ENCODE results near the gene CYRIA.

Gene CYRIA

DNA sequence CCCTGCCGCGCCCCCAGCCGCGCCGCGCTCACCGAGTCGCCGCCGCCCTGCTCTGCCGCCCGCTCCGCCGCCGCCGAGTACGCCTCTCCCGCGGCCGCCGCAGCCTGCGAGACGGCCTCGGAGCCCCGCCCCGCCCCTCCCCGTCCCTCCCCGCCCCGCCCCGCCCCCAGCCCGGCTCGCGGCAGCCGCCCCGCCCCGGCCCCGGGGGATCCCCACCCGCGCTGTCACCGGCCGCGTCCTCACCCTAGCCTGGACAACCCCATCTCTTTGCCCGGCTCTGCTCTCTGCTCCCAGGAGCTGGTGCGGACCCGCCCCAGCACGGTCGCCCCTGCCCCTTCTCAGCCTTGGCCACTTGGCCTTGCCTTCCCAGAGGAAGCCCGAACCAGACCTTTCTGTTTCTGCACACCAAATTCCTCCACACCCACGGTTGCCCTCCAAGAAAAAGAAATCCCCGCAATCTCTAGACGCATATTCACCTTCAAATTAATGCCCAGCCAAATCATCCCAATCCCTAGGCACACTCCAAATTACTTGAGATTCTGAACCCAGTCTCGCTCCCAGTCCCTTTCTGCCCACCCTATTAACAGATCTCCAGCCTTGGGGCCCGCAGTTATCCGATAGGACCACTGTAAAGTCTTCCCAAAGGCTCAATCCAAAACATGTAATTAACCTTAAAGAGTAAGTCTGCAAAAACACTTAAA lies at the start of gene CYRIA:
Gene CYRIA (minus strand): TSS at position 87 of the 701 bp plus-strand sequence. CDS start 77,715 bp downstream, outside the sequence.
- DNase-seq: no peak

DNA sequence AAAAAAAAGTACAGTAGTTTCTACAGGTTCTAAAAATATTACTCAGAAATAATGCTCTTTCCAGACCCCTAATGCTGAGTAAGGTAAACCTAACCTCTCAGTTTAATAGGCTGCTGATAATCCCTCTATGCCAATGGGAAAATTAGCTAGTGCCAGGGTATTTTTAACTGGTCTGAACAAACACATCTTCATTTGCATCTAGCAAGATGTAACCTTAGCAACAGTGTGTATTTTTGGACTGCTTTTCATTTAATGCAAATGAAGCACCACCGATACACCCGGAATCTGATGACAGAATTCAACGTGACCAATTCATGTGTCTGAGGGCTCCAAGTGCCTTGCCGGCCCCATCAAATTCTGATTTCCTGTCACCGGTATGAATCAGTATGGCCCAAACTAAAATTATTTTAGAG lies 47.4 kb upstream of the CYRIA start:
- DNase-seq: no peak

DNA sequence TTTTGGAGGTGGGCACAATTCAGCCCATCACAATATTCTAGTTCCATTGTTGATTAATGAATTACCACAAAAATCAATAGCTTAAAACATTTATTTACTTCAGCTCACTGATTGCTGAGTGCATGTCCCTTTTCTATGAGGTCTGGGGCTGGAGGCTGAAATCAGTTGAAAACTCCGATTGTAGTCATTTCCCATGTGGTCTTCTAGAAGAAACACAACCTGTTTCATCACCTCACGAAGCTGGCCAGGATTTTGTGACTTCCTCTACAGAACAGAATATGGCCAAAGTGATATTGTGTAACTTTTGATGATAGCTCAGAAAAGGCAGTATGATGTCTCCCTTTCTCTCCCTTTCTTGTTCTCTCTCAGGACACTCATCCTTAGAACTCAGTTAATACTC lies 44.1 kb upstream of the CYRIA start:
- no peak for DNase-seq

DNA sequence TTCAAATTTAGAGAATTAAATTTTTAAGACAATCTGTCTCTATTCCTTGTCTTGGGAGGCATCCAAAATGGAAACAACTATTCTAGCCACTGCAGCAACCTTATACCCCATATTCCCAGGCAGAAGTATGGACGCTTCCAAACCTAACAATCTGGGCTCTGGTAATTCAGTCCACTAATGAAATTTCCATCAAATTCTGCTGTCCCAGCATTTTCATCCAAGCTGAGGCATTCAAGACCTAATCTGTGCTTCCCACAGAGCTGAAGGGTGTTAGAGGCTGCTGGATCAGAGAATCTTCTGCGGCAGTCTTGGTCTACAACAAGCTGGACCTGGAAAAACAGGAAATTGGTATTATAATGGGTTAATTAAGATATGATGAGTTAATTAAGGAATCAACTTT lies 42.5 kb upstream of the CYRIA start:
- no peak for DNase-seq

DNA sequence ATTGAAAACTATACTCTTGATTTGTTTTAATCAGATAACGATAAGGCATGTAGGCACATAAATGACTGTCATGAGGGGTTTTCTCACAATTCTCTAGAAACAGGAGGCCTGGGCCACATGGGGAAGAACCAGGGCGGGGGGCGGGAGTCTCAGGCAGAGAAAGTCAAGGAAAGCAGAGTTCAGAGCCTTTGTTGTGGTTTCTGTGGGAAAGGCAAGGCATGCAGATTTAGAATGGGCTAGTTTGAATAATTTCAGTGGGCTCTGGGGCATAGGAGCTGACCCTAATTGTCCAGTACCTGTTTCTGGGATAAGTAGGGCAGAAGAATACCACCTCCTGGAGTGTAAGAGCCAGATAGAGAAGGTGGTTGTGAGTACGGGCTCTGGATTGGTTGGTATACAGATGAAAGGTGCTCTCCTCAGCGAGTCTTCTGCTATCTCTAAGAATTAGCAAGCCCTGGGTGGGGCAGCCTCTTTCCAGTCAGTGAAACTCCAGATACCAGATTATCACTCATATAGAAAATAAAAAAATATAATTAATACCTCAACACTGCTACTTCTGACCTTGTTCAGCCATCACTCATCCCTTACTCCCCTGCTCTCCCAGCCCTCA lies 41.5 kb upstream of the CYRIA start:
- DNase-seq: no peak

DNA sequence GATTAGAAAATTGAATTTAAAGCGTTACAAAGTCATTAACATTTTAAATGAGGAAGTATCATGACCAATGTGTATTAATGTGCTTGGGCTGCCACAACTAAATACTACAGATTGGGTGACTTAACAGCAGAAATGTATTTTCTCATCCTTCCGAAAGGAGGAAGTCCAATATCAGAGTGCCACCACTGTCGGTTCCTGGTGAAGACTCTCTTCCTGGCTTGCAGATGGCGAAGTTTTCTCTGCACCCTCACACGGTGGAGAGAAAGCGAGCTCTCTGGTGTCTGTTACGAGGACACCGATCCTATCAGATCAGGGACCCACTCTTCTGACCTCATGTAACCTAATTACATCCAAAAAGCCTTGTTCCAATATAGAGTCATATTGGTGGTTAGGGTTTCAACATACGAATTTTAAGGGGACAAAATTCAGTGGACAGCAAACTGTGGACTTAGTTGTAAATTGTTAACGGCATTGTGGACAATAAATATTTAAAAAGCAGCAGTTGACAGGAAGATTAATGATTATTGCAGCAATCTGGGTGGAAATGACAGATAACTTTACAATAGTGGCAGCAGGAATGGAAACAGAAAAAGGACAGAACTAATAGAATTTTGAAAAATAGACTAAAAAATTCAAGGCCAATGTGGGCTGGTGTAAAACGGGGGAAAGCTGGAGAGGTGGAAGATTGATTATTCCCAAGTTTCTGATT lies 35.1 kb upstream of the CYRIA start:
- no peak for DNase-seq

DNA sequence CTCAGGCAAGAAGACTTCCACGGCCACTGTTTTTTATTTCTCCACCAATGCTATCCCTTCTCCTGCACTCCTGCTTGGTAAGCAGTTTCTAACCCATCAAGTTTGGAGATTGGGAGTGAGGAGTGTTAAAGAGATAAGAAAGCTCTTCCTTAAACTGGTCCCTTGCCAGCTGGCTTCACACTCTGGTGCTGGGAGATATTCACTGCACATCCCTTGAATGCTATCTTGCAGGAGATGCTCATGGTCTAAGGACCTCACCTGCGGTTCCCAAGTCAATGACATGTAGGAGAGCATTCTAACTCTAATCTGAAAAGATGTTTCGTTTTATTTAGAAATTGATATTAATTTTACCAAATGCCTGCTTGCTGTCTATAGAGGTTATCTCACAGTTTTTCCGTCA lies 28.2 kb upstream of the CYRIA start:
- no peak for DNase-seq

DNA sequence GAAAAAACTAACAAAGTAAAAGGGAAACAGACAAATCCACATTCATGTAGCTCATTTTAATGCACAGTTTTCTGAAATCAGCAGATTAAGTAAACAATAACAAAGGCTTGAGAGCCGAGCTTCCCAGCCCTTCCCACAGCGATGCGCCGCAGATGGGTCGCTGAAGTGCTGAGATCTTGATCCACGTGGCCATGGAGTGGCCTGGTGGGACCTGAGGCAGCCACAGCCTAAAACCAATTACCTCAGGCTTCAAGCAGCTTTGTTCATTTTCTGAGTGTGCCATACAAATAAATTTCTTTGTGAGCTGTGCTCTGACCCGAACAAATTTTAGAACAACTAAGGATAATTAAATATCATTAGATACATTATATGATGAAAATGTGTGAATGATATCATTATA lies 25.6 kb upstream of the CYRIA start:
- DNase-seq: no peak

DNA sequence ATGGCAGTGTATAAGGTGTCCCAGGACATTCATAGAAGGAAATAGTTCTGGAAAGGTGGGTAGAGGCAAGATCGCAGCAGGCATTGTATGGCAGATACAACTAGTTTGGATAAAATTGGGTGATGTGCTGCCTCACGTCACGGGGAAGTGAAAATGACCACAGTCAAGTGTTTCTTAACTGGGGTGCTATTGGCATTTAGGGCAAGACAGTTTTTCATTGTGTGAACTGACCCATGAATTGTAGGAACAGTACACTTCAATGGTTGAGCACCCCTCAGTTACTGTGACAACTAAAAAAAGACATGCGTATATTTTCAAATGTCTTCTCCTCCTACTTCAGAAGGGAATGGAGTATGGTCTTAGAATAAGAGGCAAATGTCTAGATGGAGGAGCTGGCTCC lies 22.3 kb upstream of the CYRIA start:
- no peak for DNase-seq

DNA sequence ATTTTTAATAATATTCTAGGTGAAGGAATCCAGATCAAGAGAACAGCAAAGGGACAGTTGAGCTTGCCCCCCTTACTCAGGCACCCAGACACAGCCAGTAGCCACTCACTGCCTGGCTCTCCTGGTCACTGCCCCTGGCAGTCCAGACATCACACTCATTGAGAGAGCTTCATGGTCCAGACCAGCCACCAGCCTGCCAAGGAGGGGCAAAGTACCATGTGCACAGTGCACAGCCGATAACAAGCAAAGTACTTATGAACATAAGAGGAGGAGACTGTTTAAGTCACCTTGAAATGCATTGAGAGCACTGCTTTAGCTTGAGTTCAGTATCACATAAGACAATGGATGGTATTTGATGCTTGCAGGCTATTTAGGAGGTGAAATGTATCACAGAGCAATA lies 21.6 kb upstream of the CYRIA start:
- no peak for DNase-seq

DNA sequence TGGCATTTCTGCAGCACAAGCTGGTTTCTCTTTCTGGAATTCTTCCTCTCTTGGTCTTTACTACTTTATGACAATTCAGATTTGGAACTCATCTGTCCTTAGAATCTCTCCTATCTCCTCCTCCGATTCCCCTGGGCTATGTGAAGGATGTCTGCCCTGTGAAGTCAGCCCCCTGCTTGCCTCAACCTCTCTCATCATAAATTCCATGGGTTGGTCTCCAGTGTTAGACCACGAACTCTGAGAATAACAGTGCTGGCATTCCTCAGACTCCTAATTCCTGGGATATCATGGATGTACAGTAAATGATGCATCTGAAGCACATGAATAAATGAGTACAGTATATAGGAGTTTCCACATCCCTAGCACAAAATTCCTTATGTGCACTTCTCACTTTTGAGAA lies 21.0 kb upstream of the CYRIA start:
- DNase-seq: no peak

DNA sequence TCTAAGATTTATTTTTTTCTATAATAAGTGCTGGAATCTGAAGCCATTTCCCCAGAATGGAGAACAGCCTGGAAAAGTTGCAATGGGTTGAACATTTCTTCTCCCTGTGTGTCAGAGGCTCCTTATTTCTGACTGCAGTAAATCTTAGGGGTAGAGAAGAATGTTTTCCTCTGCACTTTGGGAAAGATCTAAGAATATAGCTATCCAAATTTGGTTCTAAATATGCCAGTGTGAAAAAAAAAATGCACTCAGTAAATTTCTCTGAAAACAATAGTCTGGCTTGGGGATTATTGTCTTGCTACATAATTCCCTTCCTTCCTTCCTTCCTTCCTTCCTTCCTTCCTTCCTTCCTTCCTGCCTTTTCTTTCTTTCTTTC lies 19.7 kb upstream of the CYRIA start:
- DNase-seq: no peak

DNA sequence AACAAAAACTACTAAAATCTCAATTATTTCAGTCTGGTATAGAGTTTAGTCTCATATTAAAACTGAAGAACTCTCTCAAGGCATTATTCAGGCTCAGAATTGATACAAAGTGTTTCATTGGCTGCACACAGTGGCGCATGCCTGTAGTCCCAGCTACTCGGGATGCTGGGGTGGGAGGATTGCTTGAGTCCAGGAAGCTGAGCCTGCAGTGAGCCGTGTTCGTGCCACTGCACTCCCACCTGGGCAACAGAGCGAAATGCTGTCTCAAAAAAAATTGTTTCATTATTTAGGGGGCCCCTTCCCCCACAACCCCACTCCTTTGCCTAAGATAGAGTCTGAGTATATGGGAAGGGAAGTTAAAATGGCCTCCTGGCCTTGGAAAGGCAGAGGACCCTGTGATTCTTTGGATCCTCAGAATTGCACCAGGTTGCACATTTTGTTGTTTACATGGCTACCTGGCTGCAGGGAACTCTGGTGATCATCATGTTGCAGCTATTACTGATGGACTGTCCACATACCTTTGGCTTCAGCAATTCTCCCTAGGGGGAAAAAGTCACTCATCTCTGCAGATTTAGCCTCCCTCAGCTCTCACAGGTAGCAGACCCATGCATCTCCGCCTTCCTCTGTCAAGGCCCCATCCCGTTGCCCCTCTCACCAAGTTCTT lies 19.2 kb upstream of the CYRIA start:
- DNase-seq: no peak

DNA sequence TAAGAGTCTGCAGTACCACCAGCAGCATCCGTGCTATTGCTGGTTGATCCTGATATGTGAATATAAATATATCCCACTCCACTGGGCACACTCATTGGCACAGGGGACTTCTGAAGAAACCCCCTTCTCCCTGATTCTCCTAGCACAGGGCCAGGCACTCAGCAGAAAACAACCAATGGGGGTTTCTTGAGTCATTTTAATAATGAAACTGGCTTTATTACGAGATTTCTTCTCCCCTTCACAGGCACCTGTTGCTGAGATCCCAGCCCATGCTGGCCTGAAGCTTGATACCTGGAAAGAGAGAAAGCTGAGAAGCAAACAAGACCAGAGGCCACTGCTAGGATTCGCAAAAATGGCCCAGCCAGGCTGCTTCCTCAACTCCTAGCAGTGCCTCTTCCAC lies 17.9 kb upstream of the CYRIA start:
- no peak for DNase-seq

DNA sequence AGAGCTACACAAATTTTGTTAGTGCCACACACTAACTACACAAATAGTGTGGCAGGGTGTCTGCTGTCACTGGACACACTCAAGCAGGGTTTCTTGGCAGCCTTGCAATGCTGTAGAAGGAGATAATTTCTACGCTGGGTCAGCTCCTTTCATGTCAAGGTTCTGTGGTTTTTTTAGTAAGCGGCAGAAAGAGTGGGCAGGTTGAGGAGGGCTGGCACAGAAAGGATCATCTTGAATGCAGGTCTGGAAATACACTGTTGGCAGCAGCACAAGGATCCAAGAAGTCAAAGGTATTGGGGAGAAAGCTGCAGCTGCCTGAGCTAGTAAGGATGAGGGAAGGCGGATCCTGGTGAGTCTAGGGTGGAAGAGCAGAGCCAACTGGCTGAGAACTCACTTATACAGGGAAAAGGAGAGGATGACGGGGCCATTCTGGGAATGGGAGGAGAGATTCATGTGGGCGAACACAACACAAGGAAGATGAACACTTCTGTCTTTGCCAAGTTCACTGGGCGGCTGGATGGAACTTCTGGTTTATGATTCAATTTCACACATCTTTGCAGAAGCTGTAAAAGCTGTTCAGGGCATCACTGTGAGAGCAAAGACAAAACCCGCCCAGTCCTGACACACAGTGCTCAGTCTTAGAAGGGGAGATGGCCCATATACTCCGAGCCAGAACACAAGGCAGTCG lies 16.9 kb upstream of the CYRIA start:
- no peak for DNase-seq

DNA sequence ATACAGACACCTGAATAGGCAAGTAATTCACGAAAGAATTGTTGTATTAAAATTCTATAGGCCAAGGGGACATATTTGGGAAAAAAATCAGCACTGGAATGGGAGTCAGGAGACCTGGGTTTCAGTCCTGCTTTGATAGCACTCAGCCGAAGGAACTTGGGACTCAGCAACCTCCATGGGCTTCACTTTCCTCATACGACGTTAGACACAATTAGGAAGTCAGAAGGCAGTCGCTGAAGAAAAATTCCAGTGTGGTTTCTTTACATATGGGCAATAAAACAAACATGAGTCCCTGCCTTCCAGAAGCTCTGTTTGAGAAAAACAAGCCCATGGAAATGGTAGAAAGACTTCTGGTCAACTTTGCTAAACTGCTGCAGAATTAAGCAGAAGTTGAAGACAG lies 15.1 kb upstream of the CYRIA start:
- no peak for DNase-seq

DNA sequence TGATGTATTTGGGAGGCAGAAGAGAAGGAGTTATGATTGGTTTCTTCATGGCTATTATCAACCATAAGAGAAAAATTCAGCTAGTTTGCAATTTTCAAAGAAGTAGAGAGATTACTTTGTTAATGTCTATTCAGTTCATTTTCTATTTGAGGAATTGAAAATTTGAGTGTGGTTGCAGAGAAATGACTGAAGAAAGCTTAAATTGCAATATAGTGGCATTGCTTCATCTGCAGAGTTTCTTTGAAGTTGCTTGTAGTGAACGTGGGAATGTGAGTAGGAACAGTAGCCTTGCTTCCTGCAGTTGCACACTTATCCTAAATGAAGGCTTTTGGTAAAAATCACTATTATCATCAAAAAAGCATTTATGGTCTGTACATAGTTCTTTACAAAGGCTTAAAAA lies 14.7 kb upstream of the CYRIA start:
- DNase-seq: no peak

DNA sequence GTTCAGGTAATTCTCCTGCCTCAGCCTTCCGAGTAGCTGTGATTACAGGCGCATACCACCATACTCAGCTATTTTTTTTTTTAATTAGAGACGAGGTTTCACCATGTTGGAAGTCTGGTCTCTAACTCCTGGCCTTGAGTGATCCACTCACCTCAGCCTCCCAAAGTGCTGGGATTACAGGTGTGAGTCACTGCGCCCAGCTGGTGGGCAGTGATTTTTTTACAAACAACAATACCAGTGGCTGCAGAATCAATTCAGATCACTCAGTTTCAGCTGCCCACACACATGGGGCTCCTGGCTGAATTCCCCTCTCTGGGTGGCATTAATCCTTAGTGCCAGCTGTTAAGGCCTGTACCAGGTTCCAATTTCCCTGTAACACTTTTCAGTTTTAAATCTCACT lies 13.3 kb upstream of the CYRIA start:
- peak; percentile 68 for DNase-seq

DNA sequence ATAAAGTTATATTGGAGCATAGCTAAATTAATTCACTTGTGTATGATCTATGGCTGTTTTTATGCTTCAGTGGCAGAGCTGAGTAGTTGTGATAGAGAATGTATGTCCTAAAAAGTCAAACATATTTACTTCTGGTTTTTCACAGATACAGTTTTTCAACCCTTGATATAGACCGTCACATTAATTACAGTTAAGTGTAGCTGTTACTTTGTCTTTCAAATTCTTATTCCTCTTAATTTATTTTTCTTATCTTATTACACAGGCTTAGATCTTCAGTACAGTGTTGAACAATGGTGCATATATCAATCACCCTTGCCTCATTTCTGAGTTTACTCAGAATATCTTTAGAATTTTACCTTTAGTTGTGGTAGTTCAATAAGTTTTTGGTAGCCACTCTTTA lies 12.2 kb upstream of the CYRIA start:
- no peak for DNase-seq

DNA sequence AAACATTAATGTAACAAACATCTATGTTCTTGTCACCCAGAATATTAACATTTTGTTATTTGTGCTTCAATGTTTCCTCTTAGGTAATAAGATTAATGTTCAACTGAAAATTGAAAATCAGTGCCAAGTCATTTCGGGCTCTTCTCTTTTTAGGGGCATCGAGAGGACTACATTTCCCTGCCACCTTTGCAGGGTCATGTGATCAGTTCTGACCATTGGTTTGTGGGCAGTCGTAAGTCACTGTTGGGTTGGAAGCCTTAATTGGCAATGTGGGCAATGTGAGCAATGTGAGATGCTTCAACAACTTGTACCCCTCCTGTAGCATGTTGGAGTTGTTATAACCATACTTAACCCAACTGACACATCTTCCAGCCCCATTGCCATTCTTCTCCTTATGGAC lies 10.1 kb upstream of the CYRIA start:
- DNase-seq: no peak

DNA sequence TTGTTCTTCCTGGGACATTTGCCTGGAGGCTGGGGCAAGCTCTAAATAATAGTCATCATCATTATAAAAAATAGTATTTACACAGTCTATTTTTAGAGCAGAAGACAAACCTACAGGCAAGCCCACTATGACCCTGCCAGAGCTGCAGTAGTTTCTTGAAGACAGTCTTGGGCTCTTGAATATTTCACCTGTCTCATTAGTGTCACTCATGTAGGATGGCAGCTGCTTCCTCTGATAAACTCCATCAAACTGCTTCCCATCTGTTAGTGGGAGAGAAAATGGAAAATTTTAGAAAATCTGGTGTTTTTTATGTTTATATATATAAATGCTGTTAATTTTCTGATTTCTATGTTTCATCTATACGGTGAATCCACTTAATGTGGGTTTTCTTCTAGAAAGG lies 8.5 kb upstream of the CYRIA start:
- DNase-seq: no peak

DNA sequence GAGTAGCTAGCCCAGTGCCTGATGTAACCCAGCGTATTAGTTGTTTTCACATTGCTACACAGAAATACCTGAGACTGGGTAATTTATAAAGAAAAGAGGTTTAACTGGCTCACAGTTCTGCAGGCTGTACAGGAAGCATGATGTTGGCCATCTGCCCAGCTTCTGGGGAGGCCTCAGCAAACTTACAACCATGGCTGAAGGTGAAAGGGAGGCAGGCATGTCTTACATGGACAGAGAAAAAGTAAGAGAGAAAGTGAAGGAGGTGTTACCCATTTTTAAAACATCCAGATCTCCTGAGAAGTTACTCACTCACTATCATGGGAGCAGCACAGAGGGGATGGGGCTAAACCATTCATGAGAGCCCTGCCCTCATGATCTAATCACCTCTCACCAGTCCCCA lies 6.1 kb upstream of the CYRIA start:
- DNase-seq: no peak

DNA sequence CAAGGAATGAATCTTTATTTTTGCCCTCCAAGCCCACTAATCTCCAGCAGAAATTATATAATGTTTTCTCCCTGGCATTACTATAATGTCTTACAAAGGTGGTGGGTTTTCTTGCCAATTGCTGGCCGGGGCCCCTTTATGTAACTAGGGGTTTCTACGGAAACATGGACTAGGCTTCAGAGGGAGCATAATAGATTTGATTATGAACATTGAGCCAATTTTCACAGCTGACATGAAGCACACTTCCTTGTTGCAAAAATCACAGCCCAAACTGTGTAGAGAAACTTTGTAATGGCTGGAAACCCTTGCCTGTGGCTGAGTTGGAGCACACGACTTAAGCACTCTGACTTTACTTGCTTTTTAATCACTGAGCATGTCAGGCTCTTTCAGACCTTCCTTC lies 3.8 kb upstream of the CYRIA start:
- DNase-seq: no peak

DNA sequence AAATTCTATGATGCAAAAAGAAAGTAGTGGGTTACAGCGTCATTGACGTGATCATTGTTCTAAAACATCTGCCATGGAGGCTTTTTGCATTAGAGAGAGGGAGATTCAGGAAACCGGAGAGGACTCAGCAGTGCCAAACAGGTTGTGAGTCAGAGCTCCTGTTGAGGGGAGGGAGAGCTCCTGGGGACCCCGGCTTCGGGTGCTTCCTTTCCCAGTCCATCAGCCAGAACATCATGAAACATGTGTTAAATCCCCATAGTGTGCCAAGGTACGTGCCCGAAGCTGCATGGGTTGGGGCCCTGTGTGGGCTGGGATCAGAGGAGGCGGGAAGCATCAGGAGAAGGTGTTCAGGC lies 791 bp upstream of the CYRIA start:
- no peak for DNase-seq
